ENCODE measurements around the gene TRIM62.

TRIM62 gene

DNA sequence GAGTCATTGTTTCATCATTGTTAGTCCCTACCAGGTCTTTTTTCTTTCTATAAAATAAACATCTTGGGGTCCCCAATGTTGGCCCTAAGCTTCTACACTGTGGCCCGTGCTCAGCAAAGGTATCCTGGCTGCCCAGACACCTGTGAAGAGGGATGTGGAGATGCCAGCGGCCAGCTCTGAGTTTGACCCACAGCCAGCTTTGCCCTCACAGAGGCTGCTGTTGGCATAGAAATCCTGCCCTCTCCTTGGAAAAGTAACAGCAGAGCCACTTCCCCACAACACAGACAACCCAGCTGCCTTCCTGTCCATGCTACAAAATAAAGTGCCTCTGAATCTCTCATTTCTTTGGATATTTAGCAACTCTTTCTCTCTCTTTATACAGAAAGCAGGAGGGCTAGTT is 6.0 kb downstream of the TRIM62 start:
- TF ChIP-seq, protein P1, sequence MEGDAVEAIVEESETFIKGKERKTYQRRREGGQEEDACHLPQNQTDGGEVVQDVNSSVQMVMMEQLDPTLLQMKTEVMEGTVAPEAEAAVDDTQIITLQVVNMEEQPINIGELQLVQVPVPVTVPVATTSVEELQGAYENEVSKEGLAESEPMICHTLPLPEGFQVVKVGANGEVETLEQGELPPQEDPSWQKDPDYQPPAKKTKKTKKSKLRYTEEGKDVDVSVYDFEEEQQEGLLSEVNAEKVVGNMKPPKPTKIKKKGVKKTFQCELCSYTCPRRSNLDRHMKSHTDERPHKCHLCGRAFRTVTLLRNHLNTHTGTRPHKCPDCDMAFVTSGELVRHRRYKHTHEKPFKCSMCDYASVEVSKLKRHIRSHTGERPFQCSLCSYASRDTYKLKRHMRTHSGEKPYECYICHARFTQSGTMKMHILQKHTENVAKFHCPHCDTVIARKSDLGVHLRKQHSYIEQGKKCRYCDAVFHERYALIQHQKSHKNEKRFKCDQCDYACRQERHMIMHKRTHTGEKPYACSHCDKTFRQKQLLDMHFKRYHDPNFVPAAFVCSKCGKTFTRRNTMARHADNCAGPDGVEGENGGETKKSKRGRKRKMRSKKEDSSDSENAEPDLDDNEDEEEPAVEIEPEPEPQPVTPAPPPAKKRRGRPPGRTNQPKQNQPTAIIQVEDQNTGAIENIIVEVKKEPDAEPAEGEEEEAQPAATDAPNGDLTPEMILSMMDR (IDR thresholded peaks at IDR 0.05; ENCODE audit: low read depth, low read length): no peak
- DNase-seq (ENCODE audit: low read depth in 2 of 2): no peak
- H3K4me3 ChIP-seq (replicated peaks in 1 of 2; ENCODE audit: low read depth in 2 of 2, low read length in 2 of 2): no peak overlapping the region

DNA sequence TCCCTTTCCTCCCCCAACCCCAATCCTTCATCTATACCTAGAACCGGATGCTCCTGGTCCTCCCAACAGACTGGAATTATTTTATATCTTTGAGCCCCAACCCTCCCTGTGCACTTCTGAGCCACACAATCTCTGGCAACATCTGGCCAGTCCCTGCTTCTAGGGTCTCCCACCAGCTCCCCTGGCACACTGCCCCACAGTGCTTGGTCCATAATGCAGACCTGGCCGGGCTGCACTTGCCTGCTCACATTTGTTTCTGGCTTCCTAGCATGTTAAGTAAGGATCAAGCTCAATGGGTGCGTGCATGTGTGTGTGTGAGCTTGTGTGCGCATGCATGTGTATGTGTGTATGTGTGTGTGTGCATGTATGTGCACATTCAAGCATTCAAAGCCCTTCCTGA is 8.8 kb downstream of the TRIM62 start:
- H3K4me3 ChIP-seq (replicated peaks in 1 of 2; ENCODE audit: low read depth in 2 of 2, low read length in 2 of 2): no peak overlapping the region
- no peak for DNase-seq (ENCODE audit: low read depth in 2 of 2)
- TF ChIP-seq, protein P1 (IDR thresholded peaks at IDR 0.05; ENCODE audit: low read depth, low read length): no peak

DNA sequence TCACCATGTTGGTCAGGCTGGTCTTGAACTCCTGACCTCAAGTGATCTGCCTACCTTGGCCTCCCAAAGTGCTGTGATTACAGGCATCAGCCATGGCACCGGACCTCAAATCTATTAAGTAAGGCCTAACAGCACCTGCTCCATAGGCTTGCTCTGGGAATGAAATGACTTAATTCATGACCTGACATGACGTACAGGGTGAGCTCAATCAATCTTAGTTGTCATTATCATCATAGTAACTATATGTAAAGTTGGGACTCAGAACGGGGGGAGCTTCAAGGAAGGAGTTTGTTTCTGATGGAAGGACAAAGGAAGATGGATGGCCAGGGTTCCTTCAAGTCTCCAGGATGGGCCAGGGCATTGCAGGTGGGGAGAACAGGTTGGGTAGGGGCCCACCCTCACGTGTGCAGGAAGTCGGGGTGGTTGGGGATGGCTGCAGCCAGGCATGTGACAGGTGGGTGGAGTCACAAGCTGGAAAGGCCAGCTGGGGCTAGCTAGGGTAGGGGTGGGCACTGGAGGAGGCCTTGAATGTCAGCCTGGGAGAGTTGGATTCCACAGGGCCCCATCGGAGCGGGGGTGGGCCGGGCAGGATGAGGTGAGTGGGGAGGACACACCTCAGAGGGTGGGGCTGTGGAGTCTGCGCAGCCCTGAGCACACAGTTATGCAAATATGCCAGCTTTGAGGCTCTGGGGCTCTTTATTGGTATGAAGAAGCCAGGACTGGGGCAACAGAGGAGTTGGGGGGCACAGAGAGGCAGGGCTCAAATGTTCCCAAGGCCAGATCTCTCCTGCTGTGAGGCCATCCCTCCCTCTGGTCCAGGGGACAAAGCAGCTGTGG is 9.6 kb downstream of the TRIM62 start:
- no peak overlapping the region for H3K4me3 ChIP-seq (replicated peaks in 1 of 2; ENCODE audit: low read depth in 2 of 2, low read length in 2 of 2)
- TF ChIP-seq, protein P1 (IDR thresholded peaks at IDR 0.05; ENCODE audit: low read depth, low read length): no peak

DNA sequence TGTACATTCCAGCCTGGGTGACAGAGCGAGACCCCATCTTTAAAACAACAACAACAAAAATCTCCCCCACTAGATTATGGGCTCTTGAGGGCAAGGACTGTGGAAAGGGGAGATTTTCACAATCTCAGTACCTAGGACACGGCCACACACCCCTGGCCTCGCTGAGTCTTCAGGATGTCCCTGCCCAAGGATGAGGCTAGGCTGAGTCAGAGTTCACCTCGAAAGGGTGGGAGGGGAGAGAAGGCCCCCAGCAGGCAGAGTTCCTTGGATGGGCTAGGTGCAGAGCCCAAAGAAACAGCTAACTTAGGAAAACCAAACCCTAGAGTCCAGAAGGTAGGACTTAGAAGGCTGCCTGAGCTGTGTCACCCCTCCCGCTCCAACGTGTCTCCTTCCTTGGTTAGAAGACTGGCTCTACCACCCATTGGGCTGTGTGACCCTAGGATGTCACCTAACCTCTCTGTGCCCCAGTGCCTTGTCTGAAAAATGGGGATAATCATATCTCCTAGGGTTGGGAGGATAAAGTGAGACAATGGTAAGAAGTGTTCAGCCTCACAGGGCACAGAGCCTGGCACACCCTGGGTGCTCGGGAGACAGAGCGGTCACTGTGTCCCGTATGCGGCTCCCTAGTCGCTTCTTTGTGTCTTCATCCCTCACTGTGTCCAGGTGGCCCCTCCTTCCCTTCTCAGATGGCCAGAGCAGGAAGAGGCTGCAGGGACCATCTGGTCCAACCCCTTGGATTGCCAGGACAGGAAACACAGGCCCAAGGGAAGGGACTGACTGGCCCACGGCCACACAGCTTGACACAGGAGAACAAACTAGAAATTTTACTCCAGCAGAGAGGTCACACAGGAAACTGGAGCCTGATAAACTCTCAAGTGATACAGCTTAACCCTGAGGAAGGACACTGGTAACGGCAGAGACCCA is 11.2 kb downstream of the TRIM62 start:
- no peak for DNase-seq (ENCODE audit: low read depth in 2 of 2)
- TF ChIP-seq, protein P1 (IDR thresholded peaks at IDR 0.05; ENCODE audit: low read depth, low read length): no peak
- H3K4me3 ChIP-seq (replicated peaks in 1 of 2; ENCODE audit: low read depth in 2 of 2, low read length in 2 of 2): no peak overlapping the region

More for the DNA sequence above, 9.6 kb downstream of the TRIM62 start:
- no peak for DNase-seq (ENCODE audit: low read depth in 2 of 2)

DNA sequence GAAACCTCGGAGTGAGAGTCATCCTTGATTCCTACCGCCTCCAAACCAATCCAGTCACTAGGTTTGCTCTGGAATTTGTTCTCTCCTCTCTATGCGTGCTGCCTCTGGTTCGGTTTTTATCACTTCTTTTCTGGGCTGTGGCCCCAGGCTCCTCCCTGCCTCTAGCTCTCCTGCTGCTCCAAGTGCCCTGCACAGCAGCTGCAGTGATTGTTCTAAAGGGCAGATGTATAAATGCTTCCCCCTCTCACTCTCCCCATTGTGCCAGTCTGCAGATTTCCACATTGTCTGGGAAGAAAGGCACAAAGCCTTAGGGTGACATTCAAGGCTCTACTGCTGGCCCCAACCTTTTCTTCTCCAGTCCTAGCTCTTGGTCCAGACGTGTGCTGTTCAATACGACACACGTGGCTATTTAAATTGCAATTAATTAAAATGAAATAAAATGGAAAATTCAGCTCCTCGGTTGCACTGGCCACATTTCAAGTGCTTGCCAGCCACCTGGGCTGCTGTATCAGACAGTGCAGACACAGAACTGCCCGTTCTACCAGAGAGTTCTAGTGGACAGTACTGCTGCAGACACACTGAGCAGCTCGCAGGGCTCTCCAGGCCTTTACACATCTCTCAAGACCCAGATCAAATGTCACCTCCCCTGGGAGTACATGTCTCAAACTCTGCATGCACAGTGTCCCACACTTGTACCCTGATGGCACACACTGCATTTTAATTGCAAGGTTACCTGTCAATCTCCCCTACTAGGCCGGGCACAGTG is 12.4 kb downstream of the TRIM62 start:
- peak in 1 of 2 donors; percentile 40 for DNase-seq (ENCODE audit: low read depth in 2 of 2)
- no peak overlapping the region for H3K4me3 ChIP-seq (replicated peaks in 1 of 2; ENCODE audit: low read depth in 2 of 2, low read length in 2 of 2)
- TF ChIP-seq, protein P1 (IDR thresholded peaks at IDR 0.05; ENCODE audit: low read depth, low read length): no peak

DNA sequence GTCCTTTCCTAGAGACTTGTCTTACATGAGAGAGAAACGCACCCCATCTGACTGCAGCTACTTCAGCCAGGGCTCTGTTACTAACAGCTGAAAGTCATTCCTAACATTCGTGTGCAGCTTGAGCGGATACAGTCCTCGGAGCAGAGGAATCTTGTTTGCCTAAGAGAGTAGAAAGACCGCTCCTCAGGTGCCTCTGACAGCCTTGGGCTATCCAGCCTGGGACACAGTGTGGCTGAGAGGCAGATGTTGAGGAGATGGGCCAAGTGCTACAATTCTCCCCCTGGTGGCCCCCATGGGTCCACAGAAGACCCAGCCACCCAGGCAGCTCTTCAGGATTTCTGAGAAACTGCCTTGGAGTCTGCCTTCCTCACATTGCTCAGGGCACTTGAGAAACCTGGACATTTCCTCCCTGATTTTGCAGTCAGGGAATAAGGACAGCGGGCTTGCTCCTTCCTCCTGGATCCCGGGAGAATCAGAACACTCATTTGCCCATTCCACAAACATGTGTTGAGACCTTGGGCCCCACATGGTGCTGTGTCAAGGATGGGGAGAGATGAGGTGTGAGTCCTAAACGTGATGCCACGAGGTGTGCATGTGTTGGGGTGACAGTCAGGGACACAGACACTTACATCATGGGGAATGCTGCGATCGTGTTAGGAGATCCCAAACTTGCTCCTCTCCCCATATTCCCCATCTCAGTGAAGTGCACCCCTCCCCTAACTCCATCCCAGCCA is 13.1 kb downstream of the TRIM62 start:
- DNase-seq (ENCODE audit: low read depth in 2 of 2): no peak
- H3K4me3 ChIP-seq (replicated peaks in 1 of 2; ENCODE audit: low read depth in 2 of 2, low read length in 2 of 2): no peak overlapping the region
- TF ChIP-seq, protein P1 (IDR thresholded peaks at IDR 0.05; ENCODE audit: low read depth, low read length): no peak

Measured in cardiac fibroblast (primary cell).